ENCODE results near the gene HOXB4.

HOXB4 gene

GRCh38 chr17:48549914-48550501 is 28.1 kb downstream of the HOXB4 start:
- in situ Hi-C loops (cut with MboI; ENCODE audit: low sequenced_read_pairs), result no loop called here

DNA sequence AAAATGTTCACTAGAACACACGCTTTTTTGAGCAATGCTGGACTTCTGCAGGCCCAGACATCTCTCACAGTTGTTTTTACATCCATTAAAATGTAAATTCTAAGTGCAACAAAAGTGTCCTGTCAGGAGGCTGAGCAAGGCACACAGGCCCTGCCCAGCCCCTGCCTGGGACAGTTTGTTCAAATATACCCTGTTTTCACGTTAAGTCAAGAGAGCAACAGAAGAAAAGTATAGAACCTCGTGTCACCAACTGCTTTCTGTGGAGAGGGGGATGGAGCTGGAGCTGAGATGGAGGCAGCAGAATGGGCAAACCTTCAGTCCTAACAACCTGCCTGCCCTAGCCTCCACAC is 28.9 kb downstream of the HOXB4 start:
- in situ Hi-C loops (cut with MboI; ENCODE audit: low sequenced_read_pairs), result no loop called here

- in situ Hi-C loops (cut with MboI; ENCODE audit: low sequenced_read_pairs), result no loop called here
These were observed 29.4 kb downstream of the HOXB4 start for GRCh38 chr17:48548523-48549280.

DNA sequence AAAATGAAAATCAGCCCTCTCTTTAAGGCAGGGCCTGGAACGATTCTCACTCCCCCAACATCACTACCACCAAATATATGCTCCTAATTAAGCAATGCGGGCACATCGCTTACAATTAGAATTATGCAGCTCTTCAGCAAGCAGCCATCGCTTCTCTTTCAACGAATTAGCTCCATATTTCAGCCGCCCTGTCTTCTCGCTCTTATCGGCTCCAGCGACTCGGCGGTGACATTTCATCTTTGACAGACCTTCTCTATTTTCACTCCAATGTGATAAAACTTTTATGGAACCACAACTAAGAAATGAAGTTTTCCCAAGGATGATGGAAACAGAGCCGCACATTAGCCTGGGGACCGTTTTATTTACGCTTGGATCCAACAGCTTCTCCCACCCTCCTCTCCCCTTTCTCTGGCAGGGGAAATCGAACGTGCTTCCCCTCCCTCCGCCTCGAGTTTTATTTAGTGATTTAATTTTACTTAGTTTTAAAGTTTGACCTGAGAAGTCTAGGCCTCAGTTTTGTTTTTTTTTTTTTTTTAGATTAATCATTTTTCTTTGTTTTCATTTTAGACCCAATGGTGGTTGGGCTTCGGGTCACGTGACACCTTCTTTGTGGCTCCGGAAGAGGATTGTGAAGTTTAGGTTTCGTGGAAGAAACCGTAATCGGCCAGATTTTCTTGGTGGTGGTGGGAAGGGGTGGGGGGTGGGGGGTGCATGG is 30.2 kb downstream of the HOXB4 start:
- in situ Hi-C loops (cut with MboI; ENCODE audit: low sequenced_read_pairs), result no loop called here

- in situ Hi-C loops (cut with MboI; ENCODE audit: low sequenced_read_pairs), result no loop called here
These were observed 31.0 kb downstream of the HOXB4 start for GRCh38 chr17:48546924-48547807.

GRCh38 chr17:48546137-48546923 is 31.8 kb downstream of the HOXB4 start:
- in situ Hi-C loops (cut with MboI; ENCODE audit: low sequenced_read_pairs), result no loop called here

DNA sequence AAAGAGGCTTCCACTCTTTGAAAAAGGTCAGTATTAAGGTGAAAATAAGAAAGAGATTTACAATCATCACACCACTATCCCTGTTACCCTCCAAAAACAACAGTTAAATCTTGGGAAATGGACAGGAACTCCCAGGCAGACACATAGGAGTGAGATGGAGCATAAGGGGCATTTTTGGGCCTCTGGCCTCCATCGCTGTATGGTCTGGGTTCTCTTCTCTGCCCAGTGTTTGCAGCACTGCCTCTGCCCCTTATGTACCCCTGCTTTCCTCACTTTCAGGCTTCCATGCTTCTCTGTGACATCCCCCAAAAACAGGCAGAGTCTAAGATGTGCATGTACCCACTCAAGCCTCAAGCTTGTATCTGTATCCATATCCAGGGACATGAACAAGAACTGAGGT is 32.6 kb downstream of the HOXB4 start:
- in situ Hi-C loops (cut with MboI; ENCODE audit: low sequenced_read_pairs), result no loop called here

- in situ Hi-C loops (cut with MboI; ENCODE audit: low sequenced_read_pairs), result no loop called here
These were observed 33.2 kb downstream of the HOXB4 start, which contains the start of gene HOXB2 for GRCh38 chr17:48545022-48545375. Gene HOXB2, minus strand, starts transcription at chr17:48545109. Its CDS starts 198 bp downstream, at chr17:48544911.

GRCh38 chr17:48544349-48545021 is 33.7 kb downstream of the HOXB4 start:
- in situ Hi-C loops (cut with MboI; ENCODE audit: low sequenced_read_pairs), result no loop called here

- in situ Hi-C loops (cut with MboI; ENCODE audit: low sequenced_read_pairs), result no loop called here
These were observed 34.2 kb downstream of the HOXB4 start for GRCh38 chr17:48543854-48544348.

DNA sequence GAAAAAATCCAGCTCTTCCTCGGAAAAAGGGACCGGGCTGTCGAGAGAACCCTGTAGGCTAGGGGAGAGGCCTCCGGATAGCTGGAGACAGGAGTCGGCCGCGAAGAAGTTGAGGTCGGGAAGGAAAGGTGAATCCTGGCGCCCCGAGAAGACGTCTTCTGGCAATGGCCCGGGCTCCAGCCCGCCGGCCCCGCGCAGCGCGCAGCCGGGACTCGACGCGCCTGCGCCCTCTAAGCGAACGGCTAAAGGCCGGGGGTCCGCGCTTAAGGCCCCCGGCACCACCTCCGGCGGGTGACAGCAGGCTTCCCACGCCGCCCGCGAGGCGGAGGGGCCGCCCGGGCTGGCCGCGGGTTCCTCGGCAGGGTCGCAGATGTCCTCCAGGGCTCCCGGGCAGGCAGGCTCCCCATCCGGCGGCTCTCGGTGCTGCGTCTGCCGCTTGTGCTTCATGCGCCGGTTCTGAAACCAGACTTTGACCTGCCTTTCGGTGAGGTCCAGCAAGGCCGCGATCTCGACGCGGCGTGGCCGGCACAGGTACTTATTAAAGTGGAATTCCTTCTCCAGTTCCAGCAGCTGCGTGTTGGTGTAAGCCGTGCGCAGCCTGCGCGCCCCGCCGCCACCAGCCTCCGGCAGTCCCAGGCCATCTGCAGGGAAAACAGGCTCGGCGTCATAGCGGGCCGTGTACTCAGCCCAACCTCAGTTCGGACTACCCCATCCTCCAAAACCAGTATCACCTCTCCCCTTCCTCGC is 34.9 kb downstream of the HOXB4 start:
- in situ Hi-C loops (cut with MboI; ENCODE audit: low sequenced_read_pairs), result no loop called here

GRCh38 chr17:48542698-48543106 is 35.4 kb downstream of the HOXB4 start:
- in situ Hi-C loops (cut with MboI; ENCODE audit: low sequenced_read_pairs), result no loop called here

- in situ Hi-C loops (cut with MboI; ENCODE audit: low sequenced_read_pairs), result no loop called here
These were observed 36.0 kb downstream of the HOXB4 start for GRCh38 chr17:48542114-48542656.

DNA sequence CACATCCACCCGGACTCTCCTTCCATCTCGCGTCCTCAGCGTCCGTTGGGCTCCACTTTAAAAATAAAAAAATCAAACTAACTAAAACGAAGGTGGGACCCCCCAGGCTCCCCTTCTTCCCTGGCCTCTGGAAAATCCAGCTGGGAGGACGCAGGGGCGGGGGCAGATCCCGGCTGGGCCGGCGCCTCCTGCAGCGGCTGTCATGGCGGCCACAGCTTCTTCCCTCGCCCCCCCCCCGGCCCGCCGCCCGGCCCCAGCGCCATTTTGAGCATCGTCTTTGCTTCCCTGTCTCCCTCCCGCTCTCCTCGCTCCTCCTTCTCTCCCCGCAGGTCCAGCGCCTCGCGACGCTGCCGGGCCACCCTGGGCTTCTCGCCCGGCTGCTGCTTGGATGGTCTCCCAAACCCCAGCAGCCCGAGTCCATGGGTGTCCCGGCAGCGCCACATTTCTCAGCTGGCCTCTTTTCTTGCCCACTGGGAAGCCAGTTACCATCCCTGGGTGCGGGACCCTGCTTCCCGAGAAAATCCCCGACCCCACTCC is 36.5 kb downstream of the HOXB4 start:
- in situ Hi-C loops (cut with MboI; ENCODE audit: low sequenced_read_pairs), result no loop called here

DNA sequence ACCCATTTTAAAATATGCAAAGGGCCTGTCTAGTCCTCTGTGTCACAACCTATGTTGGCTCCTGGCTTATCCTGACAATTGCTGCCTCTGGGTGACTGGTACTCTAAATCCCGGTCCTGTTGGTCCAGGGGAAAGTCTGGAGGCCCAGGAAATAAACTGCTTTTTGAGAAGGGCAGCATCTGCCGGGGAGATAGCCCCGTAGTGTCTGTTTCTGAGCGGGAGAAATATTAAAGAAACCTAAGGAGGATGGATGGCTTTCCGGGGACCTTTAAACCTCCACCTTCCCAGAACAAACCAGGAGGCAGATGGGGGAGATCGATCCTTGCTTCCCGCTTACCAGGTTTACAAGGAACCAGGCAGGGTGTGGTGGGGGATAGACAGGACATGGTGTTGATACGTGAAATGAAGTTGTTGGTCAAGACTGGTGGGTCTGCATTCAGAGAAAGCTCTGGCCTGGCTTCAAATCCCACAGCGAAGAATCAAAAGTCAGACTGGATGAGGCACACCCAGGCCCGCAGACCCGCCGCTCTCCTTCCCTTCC is 37.0 kb downstream of the HOXB4 start:
- in situ Hi-C loops (cut with MboI; ENCODE audit: low sequenced_read_pairs), result no loop called here

DNA sequence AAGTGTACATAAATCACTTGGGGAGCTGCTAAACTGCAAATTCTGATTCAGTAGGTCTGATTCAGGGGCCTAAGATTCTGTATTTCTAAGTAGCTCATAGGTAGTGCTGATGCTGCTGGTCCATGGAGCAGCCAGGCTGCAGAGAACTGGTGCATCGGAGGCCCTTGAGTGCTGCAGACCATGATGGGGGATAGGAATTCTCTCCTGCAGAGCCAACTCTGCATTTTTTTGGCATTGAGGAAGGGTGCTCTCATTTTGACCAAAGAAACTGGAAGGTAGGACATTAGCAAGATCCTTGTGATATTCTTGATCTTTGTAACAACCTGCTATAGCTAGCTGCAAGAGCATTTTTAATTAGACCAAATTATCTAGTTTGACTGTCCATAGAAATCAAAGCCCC is 37.9 kb downstream of the HOXB4 start:
- in situ Hi-C loops (cut with MboI; ENCODE audit: low sequenced_read_pairs), result no loop called here

DNA sequence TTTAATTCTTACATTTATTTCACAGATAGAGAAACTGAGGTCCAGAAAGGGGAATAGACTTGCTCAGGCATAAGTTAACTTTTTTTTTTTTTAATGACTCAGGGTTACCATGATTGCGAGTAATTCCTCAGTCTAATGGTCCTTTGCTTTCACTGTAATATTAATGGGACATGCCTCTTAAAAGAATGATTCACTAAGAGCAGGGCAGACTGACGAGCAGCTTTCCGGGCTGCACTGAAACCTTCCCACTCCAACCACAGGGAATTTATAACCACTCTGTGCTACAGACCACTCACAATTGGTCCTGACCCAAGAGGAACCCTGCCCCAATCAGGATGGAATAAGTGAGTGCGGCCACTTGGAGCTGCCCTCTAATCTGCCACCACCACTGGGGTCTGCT is 39.0 kb downstream of the HOXB4 start:
- in situ Hi-C loops (cut with MboI; ENCODE audit: low sequenced_read_pairs), result no loop called here

GRCh38 chr17:48537316-48537715 is 40.8 kb downstream of the HOXB4 start:
- in situ Hi-C loops (cut with MboI; ENCODE audit: low sequenced_read_pairs), result no loop called here

Data from hTERT RPE-1 (cell line).